GM19025 (cell line): ENCODE results near the gene NACAD.

Experiments
- ATAC-seq: cut with Tn5 transposase; IDR thresholded peaks from one replicate; pipeline ENCODE4 v1.9.1; 2021; ENCODE audit warnings: mild to moderate bottlenecking, low read depth, moderate library complexity; ENCODE audit not compliant: unreplicated experiment

NACAD gene

DNA sequence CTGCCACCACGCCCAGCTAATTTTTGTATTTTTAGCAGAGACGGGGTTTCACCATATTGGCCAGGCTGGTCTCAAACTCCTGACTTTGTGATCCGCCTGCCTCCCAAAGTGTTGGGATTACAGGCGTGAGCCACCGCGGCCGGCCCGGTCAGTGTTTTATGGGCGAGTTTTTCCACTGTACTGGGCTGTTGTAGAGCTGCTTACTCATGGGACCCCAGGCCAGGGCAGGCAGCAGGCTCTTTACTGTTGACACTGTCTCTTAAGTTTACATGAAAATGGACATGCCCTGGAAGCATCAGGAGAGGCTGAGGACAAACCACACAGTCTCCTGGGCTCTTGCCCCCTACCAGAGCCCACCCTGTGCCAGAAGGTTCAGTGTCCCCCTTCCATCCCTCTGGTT lies 11.2 kb downstream of the NACAD start:
- no peak for ATAC-seq

DNA sequence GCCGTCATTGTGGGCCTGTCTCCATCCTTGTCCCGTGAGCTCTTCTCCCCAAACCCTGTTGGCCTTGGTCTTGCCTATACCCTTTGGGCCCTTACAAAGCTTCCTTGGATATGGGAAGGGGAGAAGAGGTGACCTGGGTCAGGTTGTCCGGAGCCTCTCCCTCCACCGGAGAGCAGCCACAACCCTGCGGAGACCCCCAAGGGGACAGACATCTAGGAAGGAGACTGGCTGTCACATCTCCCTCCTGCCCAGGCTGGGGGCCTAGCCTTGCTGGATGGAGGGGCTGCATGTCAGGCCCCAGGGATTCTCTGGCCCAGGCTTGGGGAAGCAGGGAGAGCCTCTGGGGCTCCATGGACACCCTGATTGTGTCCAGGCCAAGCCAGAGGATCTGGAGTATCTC lies 11.8 kb downstream of the NACAD start:
- ATAC-seq = no peak

DNA sequence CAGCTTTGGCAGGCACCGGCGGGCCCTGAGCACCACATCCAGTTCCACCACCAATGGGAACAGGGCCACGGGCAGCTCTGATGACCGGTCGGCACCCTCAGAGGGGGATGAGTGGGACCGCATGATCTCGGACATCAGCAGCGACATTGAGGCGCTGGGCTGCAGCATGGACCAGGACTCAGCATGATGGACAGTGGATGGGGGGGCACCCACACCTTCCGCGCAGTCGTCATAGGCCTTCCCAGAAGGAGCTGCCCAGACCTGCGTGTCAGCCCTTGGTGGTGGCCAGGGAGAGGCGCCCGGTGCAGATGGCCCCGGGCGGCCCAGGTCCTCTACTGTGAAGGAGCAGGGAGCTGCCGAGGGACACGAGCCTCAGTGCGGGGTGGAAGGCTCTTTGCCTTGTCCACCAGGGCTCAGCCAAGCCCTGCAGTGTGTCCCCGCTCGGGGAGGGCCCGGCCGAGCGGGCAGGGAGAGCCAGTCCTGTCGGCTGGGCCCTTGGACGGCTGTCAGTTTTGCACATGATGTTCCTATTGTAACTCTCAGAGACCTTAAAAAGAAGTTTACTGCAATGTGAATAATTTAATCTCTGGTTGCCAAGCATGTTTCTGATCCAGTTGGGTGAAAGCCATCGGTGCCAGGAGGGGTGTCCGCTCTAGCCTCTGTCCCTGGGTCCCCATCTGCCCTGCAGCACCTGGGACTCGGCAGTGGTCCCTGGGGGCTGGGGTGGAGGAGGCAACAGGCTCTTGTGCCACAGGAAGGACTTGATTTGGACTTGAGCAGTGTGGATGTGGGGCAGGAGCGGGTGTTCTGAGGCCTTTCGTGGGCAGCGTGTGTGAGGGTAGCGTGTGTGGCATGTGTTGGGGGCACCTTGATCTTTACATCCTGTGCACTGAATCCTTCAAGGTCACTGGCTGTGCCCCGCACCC lies 12.6 kb downstream of the NACAD start:
- no peak for ATAC-seq

DNA sequence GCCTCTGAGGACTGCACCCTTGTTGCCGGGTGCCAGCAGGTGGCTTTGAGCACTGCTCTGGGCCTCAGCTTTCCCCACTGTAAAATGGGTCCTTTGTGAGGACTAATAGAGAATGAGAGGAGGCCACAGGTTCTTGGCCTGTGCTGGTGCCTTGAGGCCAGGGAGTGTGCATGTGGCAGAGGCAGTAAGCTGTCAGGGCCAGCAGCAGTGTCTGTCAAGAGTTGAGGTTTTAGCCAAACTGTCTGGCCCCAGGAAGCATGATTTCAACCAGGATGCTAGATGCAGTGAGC lies 13.5 kb downstream of the NACAD start:
- ATAC-seq = no peak

DNA sequence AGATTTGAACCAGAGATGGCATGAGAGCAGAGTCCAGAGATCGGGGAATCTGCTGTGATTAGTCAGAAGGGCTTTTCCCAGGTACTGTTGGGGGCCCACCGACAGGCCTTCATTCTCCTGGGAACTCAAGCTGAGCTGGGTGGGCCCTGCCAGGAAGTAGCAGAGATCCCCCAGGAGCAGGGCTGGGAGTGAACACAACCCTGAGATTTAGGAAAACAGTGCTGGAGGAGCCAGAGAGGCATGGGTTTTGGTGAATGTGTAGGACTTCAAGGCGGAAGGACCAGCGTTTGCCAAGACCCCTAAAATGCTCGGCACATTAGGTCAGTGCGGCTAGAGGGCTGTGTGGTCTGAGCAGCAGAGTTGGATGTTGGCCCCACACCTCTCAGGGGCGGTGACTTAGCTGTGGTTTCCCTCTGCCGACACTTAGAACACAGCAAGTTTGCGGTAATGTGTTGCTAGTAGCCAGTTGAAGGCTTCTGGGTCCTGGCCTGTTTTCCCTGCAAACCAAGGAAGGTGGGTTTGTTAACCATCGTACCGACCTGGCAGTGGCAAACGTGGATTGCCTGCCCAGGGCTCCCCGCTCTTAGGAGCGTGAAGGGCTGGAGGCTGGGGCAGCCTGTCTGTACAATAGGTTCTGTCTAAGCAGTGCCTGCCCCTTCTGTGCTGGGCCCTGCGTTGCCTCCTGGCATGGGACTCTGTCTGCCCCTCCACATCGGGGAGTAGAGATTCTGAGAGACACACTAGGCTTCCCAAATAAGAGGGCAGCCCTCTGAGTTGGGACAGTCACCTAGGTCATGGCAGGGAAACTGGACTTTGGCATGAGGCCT lies 14.0 kb downstream of the NACAD start:
- ATAC-seq = no peak

DNA sequence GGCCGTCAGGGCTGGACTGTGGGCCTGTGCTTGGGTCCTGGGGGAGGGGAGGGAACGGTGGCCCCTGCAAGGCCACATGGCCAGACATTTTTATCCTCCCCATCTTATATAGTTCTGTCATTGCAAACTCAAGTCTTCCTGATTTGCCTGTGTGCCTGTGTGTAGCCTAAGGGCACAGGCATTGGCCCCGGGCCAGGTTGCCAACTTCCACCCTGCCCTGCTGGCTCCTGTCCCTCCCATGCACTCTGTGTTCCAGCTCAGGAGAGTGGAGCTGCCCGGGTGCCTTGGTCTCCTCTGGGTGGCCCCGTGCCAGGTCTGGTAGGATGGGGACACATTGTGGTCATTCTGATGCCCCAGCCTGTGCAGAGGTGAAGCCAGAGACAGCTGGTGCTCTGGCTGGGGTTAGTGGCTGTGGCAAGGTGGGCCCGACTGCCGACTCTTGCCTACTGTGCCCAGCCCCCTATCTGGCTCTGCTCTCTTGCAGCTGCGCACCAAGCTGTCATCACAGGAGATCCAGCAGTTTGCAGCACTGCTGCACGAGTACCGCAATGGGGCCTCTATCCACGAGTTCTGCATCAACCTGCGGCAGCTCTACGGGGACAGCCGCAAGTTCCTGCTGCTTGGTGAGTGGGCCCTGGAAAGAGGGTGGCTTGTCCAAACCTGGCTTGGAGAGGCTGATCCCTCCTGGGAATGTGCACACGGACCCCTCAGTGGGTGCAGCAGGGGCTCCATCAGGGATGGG lies 14.8 kb downstream of the NACAD start:
- ATAC-seq = no peak

DNA sequence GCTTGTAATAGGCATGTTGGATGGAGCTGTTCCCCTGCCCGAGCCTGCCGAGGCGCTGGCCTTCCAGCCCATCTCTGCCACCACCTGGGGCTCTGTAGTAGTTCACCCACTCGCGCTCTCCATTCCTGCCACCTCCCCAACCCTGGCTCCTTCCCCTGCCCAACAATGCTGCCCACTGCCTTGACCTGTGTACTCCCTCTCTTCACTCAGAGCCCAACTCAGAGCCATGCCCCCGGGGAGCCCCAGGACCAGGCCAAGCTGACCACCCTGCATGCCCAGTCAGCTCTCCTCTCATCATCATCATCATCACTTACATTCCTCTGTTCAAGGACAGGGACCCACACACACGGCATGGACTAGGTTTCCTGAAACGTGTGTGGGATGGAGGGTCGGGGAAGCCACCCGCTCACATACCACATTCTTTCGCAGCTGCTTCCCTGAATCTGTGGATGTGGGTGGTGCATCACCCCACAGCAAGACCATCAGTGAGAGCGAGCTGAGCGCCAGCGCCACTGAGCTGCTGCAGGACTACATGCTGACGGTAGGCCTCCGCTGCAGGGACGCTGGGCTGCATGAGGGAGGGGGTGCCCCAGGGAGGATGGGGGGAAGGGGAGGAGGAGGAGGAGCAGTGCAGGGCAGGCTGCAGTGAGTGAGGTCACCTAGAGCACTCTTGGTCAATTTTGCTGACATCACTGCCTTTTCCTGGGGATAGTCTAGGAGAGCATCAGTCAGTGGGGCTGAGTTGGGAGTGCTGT lies 15.6 kb downstream of the NACAD start:
- no peak for ATAC-seq

DNA sequence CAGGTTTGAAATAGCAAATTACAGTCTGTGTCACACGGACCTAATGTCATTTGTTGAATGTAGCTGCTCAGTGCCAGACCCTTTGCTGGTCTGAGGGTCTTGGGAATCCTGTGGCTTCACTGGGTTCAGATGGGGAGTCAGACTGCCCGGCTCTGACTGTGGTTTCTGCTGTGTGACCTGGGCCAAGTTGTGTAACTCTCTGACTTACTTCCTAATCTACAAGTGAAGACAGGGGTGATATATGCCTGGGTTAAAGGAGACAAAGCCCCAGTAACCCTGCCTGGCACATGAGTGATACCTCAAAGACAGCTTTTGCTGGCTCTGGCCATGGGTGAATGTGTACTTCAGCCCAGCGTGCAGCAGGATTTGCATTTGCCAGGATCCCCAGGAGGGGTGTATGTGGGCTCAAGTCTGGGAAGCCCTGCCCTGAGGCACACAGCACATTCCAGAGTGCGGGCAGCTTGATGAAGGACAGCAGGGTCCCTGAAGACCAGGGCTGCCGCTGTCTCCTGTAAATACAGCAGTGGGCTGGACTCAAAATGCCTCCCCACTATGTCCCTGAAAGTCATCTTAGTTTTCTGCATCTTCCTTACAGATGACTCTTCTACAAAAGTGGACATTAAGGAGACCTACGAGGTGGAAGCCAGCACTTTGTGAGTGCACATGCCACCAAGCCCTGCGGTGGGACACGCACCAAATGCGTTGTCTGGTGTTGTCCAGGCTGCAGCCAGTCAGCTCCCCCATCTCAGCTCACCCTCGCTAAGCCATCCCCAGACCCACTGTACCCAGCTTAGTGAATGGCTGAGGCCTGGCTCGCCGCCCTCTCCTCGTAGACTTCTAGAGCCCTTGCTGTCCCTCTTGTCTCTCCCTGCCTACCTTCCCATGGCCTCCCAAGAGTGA lies 16.4 kb downstream of the NACAD start:
- ATAC-seq = no peak

DNA sequence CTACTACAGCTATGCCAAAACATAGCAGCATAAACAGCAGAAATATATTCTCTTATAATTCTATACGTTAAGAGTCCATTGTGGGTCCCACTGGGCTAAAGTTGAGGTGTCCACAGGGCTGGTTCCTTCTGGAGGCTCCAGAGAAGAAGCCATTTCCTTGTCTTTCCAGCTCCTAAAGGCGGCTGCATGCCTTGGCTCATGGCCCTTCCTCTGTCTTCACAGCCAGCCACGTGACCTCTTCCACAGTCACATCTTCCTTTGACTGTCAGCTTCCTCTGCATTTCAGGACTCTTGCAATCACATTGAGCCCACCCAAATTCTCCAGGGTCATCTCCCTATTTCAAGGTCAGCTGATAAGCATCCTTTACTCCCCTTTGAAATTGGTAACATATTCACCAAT lies 17.2 kb downstream of the NACAD start:
- no peak for ATAC-seq

DNA sequence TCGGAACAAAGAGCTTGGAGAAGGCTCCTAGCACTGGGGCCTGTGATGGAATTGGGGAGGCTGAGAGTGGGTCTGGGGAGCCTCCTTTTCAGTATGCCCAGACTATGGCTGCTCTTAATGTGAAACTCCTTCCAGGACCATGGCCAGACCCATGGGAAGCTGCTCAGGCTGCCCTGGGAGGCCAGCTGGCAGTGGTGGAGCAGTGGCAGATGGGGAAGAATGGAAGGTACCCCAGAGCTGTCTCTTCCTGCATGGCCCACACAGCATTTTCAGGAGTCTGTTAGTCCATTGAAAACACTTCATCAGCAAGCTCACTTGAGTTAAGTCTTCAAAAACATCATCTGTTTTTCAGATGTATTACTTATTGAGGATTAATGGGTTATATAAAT lies 18.5 kb downstream of the NACAD start:
- ATAC-seq = no peak

DNA sequence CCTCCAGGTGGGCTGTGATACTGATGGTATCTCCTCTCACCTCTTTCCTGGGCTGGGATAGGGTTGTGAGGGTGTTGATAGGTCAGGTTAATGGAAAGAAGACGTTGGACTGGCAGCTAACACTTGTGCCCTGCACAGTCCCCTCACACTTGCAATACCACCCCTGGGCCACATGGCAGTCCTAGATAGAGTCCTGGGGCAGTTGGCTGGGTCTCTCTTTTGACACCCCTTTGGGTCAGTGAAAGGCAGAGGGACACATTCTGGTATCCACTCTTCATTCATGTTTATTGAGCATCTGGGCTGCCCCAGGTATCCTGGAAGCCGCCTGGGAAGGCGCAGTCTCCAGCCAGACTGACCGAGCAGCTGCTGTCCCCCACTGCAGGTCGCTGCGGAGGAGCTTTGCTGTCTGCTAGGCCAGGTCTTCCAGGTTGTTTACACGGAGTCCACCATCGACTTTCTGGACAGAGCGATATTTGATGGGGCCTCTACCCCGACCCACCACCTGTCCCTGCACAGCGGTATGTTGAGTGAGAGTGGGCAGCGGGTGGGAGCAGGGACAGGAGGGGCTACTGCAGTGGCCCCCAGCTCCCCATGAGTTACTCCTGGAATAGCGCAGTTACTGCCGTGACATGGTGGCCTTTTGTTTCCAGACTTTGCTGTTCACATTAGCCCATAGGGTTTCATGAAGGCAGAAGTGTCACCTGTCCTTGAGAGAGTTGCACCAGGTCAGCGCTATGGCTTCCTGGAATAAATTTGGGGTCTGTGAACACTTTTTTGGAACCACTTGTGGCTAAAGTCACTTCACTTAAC lies 19.1 kb downstream of the NACAD start:
- no peak for ATAC-seq

DNA sequence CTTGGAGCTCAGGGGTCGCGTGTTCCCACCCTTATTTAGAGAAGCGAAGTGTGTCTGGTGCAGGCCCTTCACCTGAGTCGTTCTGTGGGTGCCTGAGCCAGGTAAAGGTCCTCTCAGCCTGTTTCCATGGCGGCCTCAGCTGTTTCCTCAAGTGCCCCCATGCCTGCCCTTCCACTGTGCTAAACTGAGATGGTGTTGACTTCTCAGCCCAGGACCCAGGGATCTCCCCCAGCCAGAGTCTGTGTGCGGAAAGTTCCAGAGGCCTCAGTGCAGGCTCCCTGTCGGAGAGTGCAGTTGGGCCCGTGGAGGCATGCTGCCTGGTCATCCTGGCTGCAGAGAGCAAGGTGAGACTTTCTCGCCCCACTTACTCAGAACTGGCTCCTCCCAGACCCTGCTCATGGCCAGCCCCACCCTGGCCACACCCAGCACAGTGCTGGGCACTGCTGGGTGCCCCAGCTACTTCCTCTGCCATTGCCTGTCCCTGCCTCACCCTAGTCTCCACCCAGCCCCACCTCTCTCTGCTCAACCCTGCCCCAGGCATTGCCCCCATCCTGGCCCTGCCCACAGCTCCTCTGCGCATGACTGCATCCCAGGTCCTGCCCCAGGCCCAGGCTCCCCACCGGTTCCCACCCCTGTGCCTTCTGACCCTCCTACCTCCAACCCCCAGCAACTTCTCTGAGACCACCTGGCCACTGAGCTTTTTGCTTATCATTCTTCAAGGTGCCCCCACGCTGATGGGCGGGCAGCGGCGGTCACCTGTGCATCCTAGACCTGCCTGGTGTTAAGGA lies 20.3 kb downstream of the NACAD start:
- no peak for ATAC-seq

DNA sequence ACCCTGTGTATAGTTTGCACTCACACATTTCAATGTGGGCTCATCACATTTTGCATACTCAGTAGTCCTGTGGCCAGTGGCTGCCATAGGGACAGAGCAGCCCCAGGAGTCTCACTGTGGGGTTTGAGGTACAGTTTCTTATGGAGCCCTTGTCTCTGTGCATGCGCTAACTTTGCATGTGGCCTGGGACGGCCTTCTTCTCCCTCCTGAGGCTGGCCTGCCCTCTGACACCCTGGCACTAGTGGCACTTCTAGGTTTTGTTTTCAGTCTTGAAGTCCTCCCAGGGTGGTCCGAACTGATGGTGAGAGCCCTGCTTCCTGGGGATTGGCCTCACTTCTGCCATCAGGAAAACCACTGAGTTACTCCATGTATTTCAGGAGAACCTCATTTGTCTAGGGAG lies 21.2 kb downstream of the NACAD start:
- no peak for ATAC-seq

DNA sequence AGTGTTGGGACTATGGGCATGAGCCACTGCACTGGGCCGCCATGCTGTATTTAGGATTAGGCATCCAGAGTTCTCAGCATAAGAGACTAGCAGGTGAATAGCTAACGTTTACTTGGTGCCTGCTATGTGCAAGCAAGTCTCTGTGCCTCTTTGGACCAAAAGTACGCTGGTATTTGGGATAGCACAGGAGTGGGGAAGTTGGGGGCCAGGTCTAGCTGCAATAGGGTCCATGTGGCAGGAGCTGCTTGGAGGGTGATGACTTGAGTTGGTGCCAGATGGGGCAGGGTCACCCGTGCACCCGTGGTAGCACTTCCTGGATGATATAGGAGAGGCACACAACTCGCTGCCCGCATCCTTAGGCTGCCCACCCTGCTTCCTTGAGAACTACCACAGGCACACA lies 22.4 kb downstream of the NACAD start:
- ATAC-seq = no peak

DNA sequence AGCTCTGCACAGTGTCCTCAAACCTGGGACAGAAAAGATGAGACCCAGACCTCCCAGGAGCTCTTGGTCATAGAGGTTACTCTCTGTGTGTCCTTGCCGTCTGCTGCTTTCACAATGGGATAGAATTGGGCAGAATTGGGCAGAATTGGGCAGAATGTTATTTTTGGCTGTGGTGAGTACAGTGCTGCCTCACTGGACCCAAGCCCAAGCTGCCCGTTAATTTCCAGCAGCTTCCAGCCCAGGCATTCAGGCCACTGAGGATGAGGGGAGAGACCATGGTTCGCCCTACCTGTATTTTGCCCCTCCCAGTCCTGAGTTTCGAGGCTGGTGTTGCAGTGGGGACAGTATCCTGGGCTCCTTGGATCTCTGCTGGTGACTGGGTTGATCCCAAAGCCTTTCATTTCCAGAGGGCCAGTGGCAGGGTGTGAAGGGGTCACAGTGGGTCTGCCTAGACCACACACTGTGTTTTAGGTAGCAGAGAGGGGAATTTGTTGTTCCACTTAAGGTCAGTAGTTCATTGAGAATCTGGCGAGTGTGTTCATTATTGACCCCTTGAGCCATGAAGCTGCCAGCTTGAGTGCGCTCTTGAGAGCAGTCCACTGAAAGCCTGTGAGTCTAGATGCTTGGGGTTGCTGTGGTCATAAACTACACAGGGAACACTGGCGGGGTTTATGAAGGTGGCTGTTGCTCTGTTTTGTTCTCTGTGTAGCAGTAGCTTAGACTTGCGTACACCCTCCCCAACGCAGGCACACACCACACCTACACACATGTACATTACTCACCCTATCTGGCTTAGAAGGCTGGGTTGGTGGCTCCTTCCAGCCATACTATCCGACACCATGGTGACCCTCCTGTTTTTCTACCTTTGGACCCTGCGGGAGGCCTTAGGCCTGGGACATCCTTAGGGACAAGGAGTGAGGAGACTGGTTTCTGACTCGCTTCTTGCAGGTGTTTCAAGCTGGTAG lies 23.5 kb downstream of the NACAD start:
- ATAC-seq = no peak

DNA sequence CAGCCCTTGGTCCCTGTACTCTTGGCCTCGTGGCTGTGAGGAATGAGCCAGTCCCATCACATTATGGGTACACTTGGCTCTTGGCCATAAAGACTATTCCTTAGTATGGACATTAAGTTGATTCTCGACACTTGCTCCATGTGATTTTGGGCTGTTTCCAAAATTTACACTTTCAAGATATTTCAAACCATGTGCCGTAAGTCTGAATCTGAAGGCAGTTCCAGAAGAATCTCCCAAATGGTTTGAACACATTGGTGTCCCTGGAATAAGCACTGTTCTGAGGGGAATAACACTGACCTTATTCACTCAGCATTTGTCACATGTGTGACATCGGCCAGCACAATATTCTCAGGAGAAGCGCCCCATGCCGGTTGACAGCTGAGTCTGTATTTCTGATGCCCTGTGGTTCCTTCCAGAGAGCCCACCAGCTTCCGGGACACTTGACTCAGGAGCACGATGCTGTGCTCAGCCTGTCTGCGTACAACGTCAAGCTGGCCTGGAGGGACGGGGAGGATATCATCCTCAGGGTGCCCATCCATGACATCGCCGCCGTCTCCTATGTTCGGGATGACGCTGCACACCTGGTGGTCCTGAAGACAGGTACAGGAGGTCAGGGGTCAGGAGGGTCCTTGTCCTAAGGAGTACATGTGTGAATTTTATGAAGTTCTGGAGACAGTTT lies 24.6 kb downstream of the NACAD start:
- ATAC-seq = no peak
